Mesenchymal stem cell (in vitro differentiated cells and primary cell): Measurements from ENCODE around the gene ANKH.
A peak's percentile ranks its signal among the peaks of the same experiment; 100 is the strongest.

Experiments
- DNase-seq: peaks from one replicate; pipeline ENCODE4 v3.0.0-alpha.2; 2013
- H2AFZ ChIP-seq: one replicate; pipeline ENCODE4 v1.6.1; 2013; ENCODE audit warnings: low read depth, mild to moderate bottlenecking, control low read depth, inconsistent platforms, low read length, moderate library complexity
- H2AK5ac ChIP-seq: 2 replicates; pipeline ENCODE4 v1.6.1; 2013; ENCODE audit warnings: low read length, moderate library complexity, mild to moderate bottlenecking, inconsistent platforms; ENCODE audit not compliant: severe bottlenecking
- H2BK120ac ChIP-seq: one replicate; pipeline ENCODE4 v1.6.1; 2013; ENCODE audit warnings: low read depth, mild to moderate bottlenecking, inconsistent platforms, low read length, moderate library complexity
- H2BK12ac ChIP-seq, 2 experiments: one replicate each; pipeline ENCODE4 v1.6.1; 2013; ENCODE audit warnings: inconsistent platforms in 2 of 2, low read length in 2 of 2, mild to moderate bottlenecking in 2 of 2, moderate library complexity in 2 of 2, control low read depth in 1 of 2
- H2BK15ac ChIP-seq: one replicate; pipeline ENCODE4 v1.6.1; 2013; ENCODE audit warnings: mild to moderate bottlenecking, low read depth, inconsistent platforms; ENCODE audit not compliant: poor library complexity, severe bottlenecking
- H2BK5ac ChIP-seq: 2 replicates; pipeline ENCODE4 v1.6.1; 2013; ENCODE audit warnings: low read depth, mild to moderate bottlenecking, low read length, control low read depth, inconsistent platforms; ENCODE audit not compliant: poor library complexity, severe bottlenecking
- H3K14ac ChIP-seq, 2 experiments: one replicate each; pipeline ENCODE4 v1.6.1; 2013; ENCODE audit warnings: inconsistent platforms in 2 of 2, low read length in 2 of 2, control low read depth in 1 of 2, mild to moderate bottlenecking in 1 of 2, moderate library complexity in 1 of 2
- H3K18ac ChIP-seq, 2 experiments: one replicate each; pipeline ENCODE4 v1.6.1; 2013; ENCODE audit warnings: inconsistent platforms in 2 of 2, low read length in 2 of 2, control low read depth in 1 of 2, low read depth in 1 of 2, mild to moderate bottlenecking in 1 of 2
- H3K23ac ChIP-seq, 2 experiments: one replicate each; pipeline ENCODE4 v1.6.1; 2013; ENCODE audit warnings: inconsistent platforms in 2 of 2, low read length in 2 of 2, mild to moderate bottlenecking in 2 of 2, moderate library complexity in 2 of 2, control low read depth in 1 of 2
- H3K27ac ChIP-seq: 2 replicates; pipeline ENCODE4 v1.5.1; 2013; ENCODE audit warnings: mild to moderate bottlenecking, moderate library complexity, low read length, control low read depth, inconsistent platforms; ENCODE audit not compliant: poor library complexity, severe bottlenecking
- H3K27me3 ChIP-seq, 2 experiments: 2 replicates each; pipeline versions ENCODE4 v1.6.1 to v1.7.0; 2013; ENCODE audit warnings: low read length in 2 of 2, mild to moderate bottlenecking in 2 of 2, moderate library complexity in 2 of 2, control low read depth in 1 of 2, inconsistent platforms in 1 of 2; ENCODE audit not compliant: control insufficient read depth in 1 of 2, insufficient read depth in 1 of 2
- H3K36me3 ChIP-seq, 2 experiments: 2 replicates each; pipeline versions ENCODE4 v1.6.1 to v1.7.0; 2013; ENCODE audit warnings: low read length in 2 of 2, control low read depth in 1 of 2, inconsistent platforms in 1 of 2, low read depth in 1 of 2, mild to moderate bottlenecking in 1 of 2; ENCODE audit not compliant: insufficient read depth in 2 of 2, control insufficient read depth in 1 of 2
- H3K4ac ChIP-seq, 2 experiments: one replicate each; pipeline ENCODE4 v1.6.1; 2013; ENCODE audit warnings: inconsistent platforms in 2 of 2, low read length in 2 of 2, mild to moderate bottlenecking in 2 of 2, moderate library complexity in 2 of 2, control low read depth in 1 of 2, low read depth in 1 of 2
- H3K4me1 ChIP-seq: 2 replicates; pipeline ENCODE4 v1.6.1; 2013; ENCODE audit warnings: low read depth, low read length, control low read depth; ENCODE audit not compliant: control insufficient read depth, insufficient read depth
- H3K4me2 ChIP-seq: 2 replicates; pipeline ENCODE4 v1.6.1; 2013; ENCODE audit warnings: low read length, mild to moderate bottlenecking, inconsistent platforms; ENCODE audit not compliant: poor library complexity, severe bottlenecking
- H3K4me3 ChIP-seq, 2 experiments: 2 replicates each; pipeline versions ENCODE4 v1.5.1 to v1.7.0; 2013; ENCODE audit warnings: low read length in 2 of 2, mild to moderate bottlenecking in 2 of 2, control low read depth in 1 of 2, low read depth in 1 of 2; ENCODE audit not compliant: insufficient read depth in 1 of 2
- H3K79me1 ChIP-seq: replicated peaks from 2 replicates; pipeline ENCODE4 v1.6.1; 2013; ENCODE audit warnings: mild to moderate bottlenecking, control low read depth, low read length, inconsistent platforms; ENCODE audit not compliant: poor library complexity, severe bottlenecking
- H3K9ac ChIP-seq: 2 replicates; pipeline ENCODE4 v1.7.0; 2013; ENCODE audit warnings: mild to moderate bottlenecking, low read length, moderate library complexity
- H3K9me3 ChIP-seq: 2 replicates; pipeline ENCODE4 v1.7.0; 2013; ENCODE audit warnings: mild to moderate bottlenecking, low read length; ENCODE audit not compliant: control insufficient read depth
- H4K8ac ChIP-seq: one replicate; pipeline ENCODE4 v1.6.1; 2013; ENCODE audit warnings: inconsistent platforms, mild to moderate bottlenecking, low read length, moderate library complexity
- H4K91ac ChIP-seq: one replicate; pipeline ENCODE4 v1.6.1; 2013; ENCODE audit warnings: mild to moderate bottlenecking, low read length, inconsistent platforms
- WGBS: methylation state at CpG from one replicate; pipeline ENCODE4 v1.1.7; 2013; ENCODE audit warnings: mixed read lengths; 5-methylcytosine and 5-hydroxymethylcytosine counted together

Gene ANKH

GRCh38 chr5:14695152-14695551 is 176.4 kb downstream of the ANKH start:
- Histone ChIP-seq H2AFZ (no peak overlapping the region), H3K4me2 (no peak overlapping the region), H3K9me3 (peaks cover 6% of the 10 kb centered on the region), H3K23ac (no peak overlapping the region), H2BK12ac (no peak overlapping the region), H2BK120ac (no peak overlapping the region), H3K9ac (no peak overlapping the region), H2BK15ac (no peak overlapping the region), H3K27ac (no peak overlapping the region), H2AK5ac (no peak overlapping the region), H3K14ac (no peak overlapping the region), H4K91ac (no peak overlapping the region), H3K79me1 (peaks cover 39% of the 10 kb centered on the region), H3K36me3 (peaks cover 38 to 97% of the 10 kb centered on the region in 2 experiments), H4K8ac (no peak overlapping the region), H3K4me3 (no peak overlapping the region), H3K4ac (no peak overlapping the region), H3K27me3 (no peaks in the 10 kb centered on the region), H3K4me1 (peaks cover 2% of the 10 kb centered on the region), H2BK5ac (no peak overlapping the region), H3K18ac (no peak overlapping the region)
- WGBS, result 89% methylated on average over 1 of the region's 2 CpGs
- DNase-seq, result no peak

- peaks cover 2% of the 10 kb centered on the region for H3K4me1 ChIP-seq
- H4K8ac ChIP-seq, result no peak overlapping the region
- H3K23ac ChIP-seq, result peak overlapping the region in 1 of 2 experiments; percentile 77
- H3K18ac ChIP-seq, result no peak overlapping the region
- H2AK5ac ChIP-seq, result no peak overlapping the region
- H2AFZ ChIP-seq, result no peak overlapping the region
- 99% methylated on average over 4 of the region's 5 CpGs for WGBS
- no peak overlapping the region for H4K91ac ChIP-seq
- H3K4me3 ChIP-seq, result no peak overlapping the region
- H2BK120ac ChIP-seq, result no peak overlapping the region
- H3K27ac ChIP-seq, result no peak overlapping the region
- no peak overlapping the region for H3K14ac ChIP-seq
- H3K9me3 ChIP-seq, result peaks cover 13% of the 10 kb centered on the region
- no peak overlapping the region for H2BK15ac ChIP-seq
- DNase-seq, result no peak
- H2BK12ac ChIP-seq, result no peak overlapping the region
- H3K4me2 ChIP-seq, result no peak overlapping the region
- H3K27me3 ChIP-seq, result no peaks in the 10 kb centered on the region
- no peak overlapping the region for H3K9ac ChIP-seq
- no peak overlapping the region for H2BK5ac ChIP-seq
- H3K36me3 ChIP-seq, result peaks cover 28 to 97% of the 10 kb centered on the region in 2 experiments
- H3K79me1 ChIP-seq, result peaks cover 32% of the 10 kb centered on the region
- H3K4ac ChIP-seq, result no peak overlapping the region
Observed at GRCh38 chr5:14693070-14693469, 178.5 kb downstream of the ANKH start.

- Histone ChIP-seq H2AK5ac (no peak overlapping the region), H3K23ac (peak overlapping the region in 1 of 2 experiments; percentile 92), H3K27ac (no peak overlapping the region), H3K79me1 (peaks cover 35% of the 10 kb centered on the region), H3K9me3 (peaks cover 13% of the 10 kb centered on the region), H3K36me3 (peaks cover 21 to 84% of the 10 kb centered on the region in 2 experiments), H3K4me3 (no peak overlapping the region), H2BK12ac (no peak overlapping the region), H3K27me3 (no peaks in the 10 kb centered on the region), H2BK15ac (no peak overlapping the region), H4K91ac (no peak overlapping the region), H2BK5ac (no peak overlapping the region), H3K14ac (no peak overlapping the region), H3K9ac (peak overlapping the region; percentile 0), H4K8ac (no peak overlapping the region), H3K4me2 (no peak overlapping the region), H3K18ac (no peak overlapping the region), H3K4ac (no peak overlapping the region), H2BK120ac (no peak overlapping the region), H2AFZ (no peak overlapping the region), H3K4me1 (peaks cover 4% of the 10 kb centered on the region)
- DNase-seq, result no peak
- 100% methylated on average over 2 of the region's 4 CpGs for WGBS
Observed at GRCh38 chr5:14687023-14687665, 184.4 kb downstream of the ANKH start.

- no peak overlapping the region for H2AFZ ChIP-seq
Observed at GRCh38 chr5:14686517-14686916, 185.1 kb downstream of the ANKH start.

More at GRCh38 chr5:14686517-14686916, 185.1 kb downstream of the ANKH start:
- H3K4ac ChIP-seq, result no peak overlapping the region
- H3K4me3 ChIP-seq, result no peak overlapping the region
- no peak overlapping the region for H3K18ac ChIP-seq
- H3K79me1 ChIP-seq, result peaks cover 36% of the 10 kb centered on the region
- H3K23ac ChIP-seq, result no peak overlapping the region
- no peak overlapping the region for H2BK15ac ChIP-seq
- no peak overlapping the region for H4K91ac ChIP-seq
- H3K4me2 ChIP-seq, result no peak overlapping the region
- no peak overlapping the region for H3K14ac ChIP-seq
- H3K9ac ChIP-seq, result peak overlapping the region; percentile 0
- no peak overlapping the region for H2BK120ac ChIP-seq
- no peaks in the 10 kb centered on the region for H3K27me3 ChIP-seq
- no peak overlapping the region for H3K27ac ChIP-seq
- H2AK5ac ChIP-seq, result no peak overlapping the region
- H2BK12ac ChIP-seq, result no peak overlapping the region
- peaks cover 23 to 84% of the 10 kb centered on the region in 2 experiments for H3K36me3 ChIP-seq
- H2BK5ac ChIP-seq, result no peak overlapping the region
- no peak overlapping the region for H4K8ac ChIP-seq
- H3K4me1 ChIP-seq, result peaks cover 4% of the 10 kb centered on the region
- no peak for DNase-seq
- H3K9me3 ChIP-seq, result peaks cover 13% of the 10 kb centered on the region
